H1 (cell line): ENCODE measurements around the gene POFUT2. TPM values are rescaled to one million over a fixed set of nuclear protein-coding genes. Genes with fewer than 3 reads are reported as not detected.

Source experiments
- ASH2L ChIP-seq: fragments of 200-600, 300-600 bp; sonication (generic); IDR thresholded peaks from one replicate; pipeline ENCODE4 v1.7.1; 2017; ENCODE audit warnings: low read length
- CBX5 ChIP-seq: fragments of 300-800, 300-1000 bp; sonication (generic); IDR thresholded peaks from 2 replicates; pipeline ENCODE4 v1.7.1; 2016; ENCODE audit warnings: antibody characterized with exemption, low read length, low read depth
- MAFK ChIP-seq: IDR thresholded peaks from 2 replicates; pipeline ENCODE4 v1.6.1; 2012; ENCODE audit warnings: low read depth, mild to moderate bottlenecking, improper control_type of control experiment, low read length
- SP2 ChIP-seq: IDR thresholded peaks from 2 replicates; pipeline ENCODE4 v1.6.1; 2012; ENCODE audit warnings: mild to moderate bottlenecking, low read length, inconsistent platforms
- TAF1 ChIP-seq: IDR thresholded peaks from 2 replicates; pipeline ENCODE4 v1.6.1; 2011; ENCODE audit warnings: mild to moderate bottlenecking, low read depth, low read length
- polyA plus RNA-seq, 7 experiments: library from polyadenylated mRNA; depleted of rRNA in 3 of 7; stranded (reverse) in 5 of 7; unstranded in 2 of 7; fragments of >200 nt in 5 of 7; fragments of 200-250 nt in 2 of 7; gene quantifications; 1 replicate in 5 of 7; 2 replicates in 1 of 7; 4 replicates in 1 of 7; pipeline versions ENCODE4 v1.2.1 to v1.2.3, GENCODE V29; 2011 to 2013; ENCODE audit warnings: missing spikeins in 2 of 7, mixed read lengths in 2 of 7
- total RNA-seq: library from RNA; stranded (reverse); fragmentation: NEBNext Ultra II Directional; extraction: Animal tissue kit (Norgen Biotek cat#: 25700); gene quantifications from 2 replicates; pipeline ENCODE4 v1.2.1, GENCODE V29; 2021
- TF ChIP-seq, protein P1 (sequence below): IDR thresholded peaks from 2 replicates; pipeline ENCODE4 v1.6.1; 2011; ENCODE audit warnings: low read length, improper control_type of control experiment

POFUT2 gene
- total and polyA plus RNA-seq, 2 of the 8 experiments (the other 6 are each of a cell fraction or from before 2014, with no cell fraction given): 13.7 to 32.1 TPM

GRCh38 chr21:45243603-45244002 lies 44.1 kb downstream of the POFUT2 start (continued):
- TF ChIP-seq, protein P1, sequence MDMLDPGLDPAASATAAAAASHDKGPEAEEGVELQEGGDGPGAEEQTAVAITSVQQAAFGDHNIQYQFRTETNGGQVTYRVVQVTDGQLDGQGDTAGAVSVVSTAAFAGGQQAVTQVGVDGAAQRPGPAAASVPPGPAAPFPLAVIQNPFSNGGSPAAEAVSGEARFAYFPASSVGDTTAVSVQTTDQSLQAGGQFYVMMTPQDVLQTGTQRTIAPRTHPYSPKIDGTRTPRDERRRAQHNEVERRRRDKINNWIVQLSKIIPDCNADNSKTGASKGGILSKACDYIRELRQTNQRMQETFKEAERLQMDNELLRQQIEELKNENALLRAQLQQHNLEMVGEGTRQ: no peak
- TF ChIP-seq SP2: no peak
- TF ChIP-seq TAF1: no peak
- TF ChIP-seq CBX5: no peak
- no peak for TF ChIP-seq ASH2L
- TF ChIP-seq MAFK: no peak
